Nephron progenitor cell (in vitro differentiated cells): Measurements from ENCODE around the gene PLEKHB1.

Source experiments
- DNase-seq: peaks from one replicate; pipeline ENCODE4 v3.0.0; 2021
- H3K27ac Mint-ChIP-seq: 2 replicates; pipeline ENCODE4 v1.8.0; 2021; ENCODE audit warnings: mild to moderate bottlenecking, moderate library complexity, mixed read lengths
- H3K27me3 Mint-ChIP-seq: 2 replicates; pipeline ENCODE4 v1.8.0; 2021; ENCODE audit warnings: mild to moderate bottlenecking, low read depth, mixed read lengths; ENCODE audit not compliant: poor library complexity
- H3K36me3 Mint-ChIP-seq: 2 replicates; pipeline ENCODE4 v1.8.0; 2021; ENCODE audit warnings: low read depth, mixed read lengths
- H3K4me1 Mint-ChIP-seq: 2 replicates; pipeline ENCODE4 v1.8.0; 2021; ENCODE audit warnings: mixed read lengths
- H3K4me3 Mint-ChIP-seq: 2 replicates; pipeline ENCODE4 v1.8.0; 2021; ENCODE audit warnings: mild to moderate bottlenecking, moderate library complexity, mixed read lengths
- H3K9me3 Mint-ChIP-seq: 2 replicates; pipeline ENCODE4 v1.8.0; 2021; ENCODE audit warnings: mild to moderate bottlenecking, moderate library complexity, mixed read lengths
- TF ChIP-seq, protein P1 (sequence below): fragments of 200-600 bp; sonication (generic); IDR thresholded peaks from 2 replicates; pipeline ENCODE4 v1.5.0; 2021; ENCODE audit warnings: antibody characterized with exemption

Gene PLEKHB1

DNA sequence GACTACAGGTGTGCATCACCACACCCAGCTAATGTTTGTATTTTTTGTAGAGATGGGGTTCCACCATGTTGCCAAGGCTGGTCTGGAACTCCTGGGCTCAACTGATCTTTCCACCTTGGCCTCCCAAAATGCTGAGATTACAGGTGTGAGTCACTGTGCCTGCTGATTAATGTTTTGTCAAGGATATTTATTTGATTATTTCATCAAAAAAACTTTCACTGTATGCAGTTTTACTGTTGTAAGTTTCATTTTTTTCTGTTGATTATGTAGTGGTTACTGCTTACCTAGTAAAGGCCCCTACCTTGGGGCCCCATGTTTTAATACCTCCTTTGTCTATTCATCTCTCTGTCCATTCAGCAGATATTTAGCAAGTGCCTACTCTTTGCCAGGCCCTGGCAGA, 31.8 kb upstream of the PLEKHB1 start:
- TF ChIP-seq, protein P1, sequence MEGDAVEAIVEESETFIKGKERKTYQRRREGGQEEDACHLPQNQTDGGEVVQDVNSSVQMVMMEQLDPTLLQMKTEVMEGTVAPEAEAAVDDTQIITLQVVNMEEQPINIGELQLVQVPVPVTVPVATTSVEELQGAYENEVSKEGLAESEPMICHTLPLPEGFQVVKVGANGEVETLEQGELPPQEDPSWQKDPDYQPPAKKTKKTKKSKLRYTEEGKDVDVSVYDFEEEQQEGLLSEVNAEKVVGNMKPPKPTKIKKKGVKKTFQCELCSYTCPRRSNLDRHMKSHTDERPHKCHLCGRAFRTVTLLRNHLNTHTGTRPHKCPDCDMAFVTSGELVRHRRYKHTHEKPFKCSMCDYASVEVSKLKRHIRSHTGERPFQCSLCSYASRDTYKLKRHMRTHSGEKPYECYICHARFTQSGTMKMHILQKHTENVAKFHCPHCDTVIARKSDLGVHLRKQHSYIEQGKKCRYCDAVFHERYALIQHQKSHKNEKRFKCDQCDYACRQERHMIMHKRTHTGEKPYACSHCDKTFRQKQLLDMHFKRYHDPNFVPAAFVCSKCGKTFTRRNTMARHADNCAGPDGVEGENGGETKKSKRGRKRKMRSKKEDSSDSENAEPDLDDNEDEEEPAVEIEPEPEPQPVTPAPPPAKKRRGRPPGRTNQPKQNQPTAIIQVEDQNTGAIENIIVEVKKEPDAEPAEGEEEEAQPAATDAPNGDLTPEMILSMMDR = no peak

DNA sequence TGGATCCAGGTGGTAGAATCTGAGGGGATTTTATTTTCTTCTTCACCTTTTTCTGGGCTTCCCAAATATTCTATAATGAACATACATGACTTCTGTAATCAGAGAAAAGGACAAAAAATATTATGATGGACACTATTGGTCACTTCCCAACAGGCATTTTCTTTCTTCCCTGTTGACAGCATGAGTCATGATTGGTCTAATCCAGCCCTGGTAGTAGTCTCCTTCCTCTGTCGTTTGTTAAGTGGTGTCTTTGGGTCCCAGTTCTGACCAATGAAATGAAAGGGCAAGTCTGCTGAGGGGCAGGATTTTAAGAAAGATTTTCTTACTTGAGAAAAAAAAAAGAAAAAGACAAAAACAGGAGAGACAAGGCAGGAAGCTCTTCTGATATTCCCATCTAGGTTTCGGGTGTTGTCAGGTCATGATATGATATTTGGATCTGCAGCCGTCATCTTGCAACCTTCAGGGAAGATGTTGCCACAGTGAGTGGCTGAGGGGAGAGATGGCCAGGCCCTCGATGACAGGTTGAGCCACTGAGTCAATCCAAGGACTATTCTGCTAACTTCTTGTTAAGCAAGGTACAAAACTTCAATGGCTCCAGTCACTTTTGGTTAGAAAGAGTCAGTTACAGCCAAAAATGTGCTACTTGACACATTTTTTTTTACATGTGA, 23.3 kb upstream of the PLEKHB1 start:
- TF ChIP-seq, protein P1 = no peak
- Mint-ChIP-seq H3K4me1 (peaks cover 19% of the 10 kb centered on the region), H3K4me3 (no peak overlapping the region), H3K27me3 (peaks cover 25% of the 10 kb centered on the region), H3K36me3 (no peaks in the 10 kb centered on the region), H3K27ac (no peak overlapping the region), H3K9me3 (no peaks in the 10 kb centered on the region)
- DNase-seq = no peak

More for the DNA sequence above, 31.8 kb upstream of the PLEKHB1 start:
- peaks cover 12% of the 10 kb centered on the region for H3K9me3 Mint-ChIP-seq
- H3K4me1 Mint-ChIP-seq = no peaks in the 10 kb centered on the region
- no peaks in the 10 kb centered on the region for H3K36me3 Mint-ChIP-seq
- no peak overlapping the region for H3K27ac Mint-ChIP-seq
- no peak overlapping the region for H3K4me3 Mint-ChIP-seq
- no peak for DNase-seq
- peaks cover 3% of the 10 kb centered on the region for H3K27me3 Mint-ChIP-seq

DNA sequence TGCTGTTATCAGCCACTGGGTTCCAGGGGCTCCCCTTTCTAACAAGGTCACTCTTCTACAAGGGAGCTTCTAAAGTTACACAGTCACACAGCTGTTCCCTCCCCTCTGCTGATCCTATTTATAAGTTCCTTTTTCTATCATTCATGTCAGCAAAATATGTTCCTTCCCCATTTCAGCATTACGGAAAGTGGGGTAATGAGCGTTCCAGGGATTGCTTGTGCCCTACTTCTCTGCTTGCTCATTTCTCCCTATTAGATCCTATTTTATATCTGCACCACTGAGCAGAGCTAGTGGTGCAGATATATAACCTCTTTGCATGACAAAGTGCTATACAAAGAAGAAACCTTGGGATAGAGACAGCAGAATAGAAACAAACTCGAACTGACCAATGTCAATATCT, 22.7 kb upstream of the PLEKHB1 start:
- TF ChIP-seq, protein P1 = no peak
- H3K4me1 Mint-ChIP-seq = peaks cover 26% of the 10 kb centered on the region
- H3K9me3 Mint-ChIP-seq = no peaks in the 10 kb centered on the region
- no peak for DNase-seq
- no peaks in the 10 kb centered on the region for H3K36me3 Mint-ChIP-seq
- peaks cover 25% of the 10 kb centered on the region for H3K27me3 Mint-ChIP-seq
- H3K27ac Mint-ChIP-seq = no peak overlapping the region
- H3K4me3 Mint-ChIP-seq = no peak overlapping the region

DNA sequence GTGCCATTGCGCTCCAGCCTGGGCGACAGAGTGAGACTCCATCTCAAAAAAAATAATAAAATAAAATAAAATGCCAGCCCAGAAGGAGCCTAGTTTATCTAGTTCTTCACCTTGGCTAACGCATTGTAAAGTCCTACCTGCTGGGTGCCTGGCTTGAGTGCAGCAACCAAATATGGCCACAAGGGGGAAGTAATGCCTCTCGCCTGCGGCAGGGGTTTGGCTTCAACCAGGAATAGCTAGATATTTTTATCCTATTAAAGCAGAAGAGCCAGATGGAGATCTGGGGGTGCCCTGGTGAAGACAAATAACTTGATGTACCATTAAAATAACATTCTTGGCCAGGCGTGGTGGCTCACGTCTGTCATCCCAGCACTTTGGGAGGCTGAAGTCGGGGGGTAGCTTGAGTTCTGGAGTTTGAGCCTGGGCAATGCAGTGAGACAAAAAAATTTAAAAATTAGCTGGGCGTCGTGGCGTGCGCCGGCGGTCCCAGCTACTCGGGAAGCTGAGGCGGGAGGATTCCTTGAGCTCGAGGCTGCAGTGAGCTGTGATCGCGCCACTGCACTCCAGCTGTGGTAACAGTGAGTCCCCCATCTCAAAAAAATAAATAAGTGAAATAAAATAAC, 20.6 kb upstream of the PLEKHB1 start:
- TF ChIP-seq, protein P1 = peak; percentile 90
- Mint-ChIP-seq H3K27ac (no peak overlapping the region), H3K27me3 (peaks cover 30% of the 10 kb centered on the region), H3K9me3 (peaks cover 2% of the 10 kb centered on the region), H3K4me3 (no peak overlapping the region), H3K36me3 (no peaks in the 10 kb centered on the region), H3K4me1 (peaks cover 36% of the 10 kb centered on the region)
- peak; percentile 76 for DNase-seq

DNA sequence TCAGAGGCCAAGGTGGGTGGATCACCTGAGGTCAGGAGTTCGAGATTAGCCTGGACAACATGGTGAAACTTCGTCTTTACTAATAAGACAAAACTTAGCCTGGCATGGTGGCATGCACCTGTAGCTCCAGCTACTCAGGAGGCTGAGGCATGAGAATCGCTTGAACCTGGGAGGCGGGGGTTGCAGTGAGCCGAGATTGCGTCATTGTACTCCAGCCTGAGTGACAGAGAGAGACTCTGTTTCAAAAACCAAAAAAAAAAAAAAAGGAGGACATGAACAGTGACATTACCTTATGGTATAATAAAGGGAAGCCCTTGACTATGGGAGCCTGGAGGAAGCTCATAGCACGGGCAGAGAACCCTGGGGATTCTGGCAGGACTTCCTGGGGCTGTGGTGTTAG, 16.5 kb upstream of the PLEKHB1 start:
- H3K4me1 Mint-ChIP-seq = peaks cover 21% of the 10 kb centered on the region
- no peak for DNase-seq
- H3K9me3 Mint-ChIP-seq = peaks cover 25% of the 10 kb centered on the region
- no peak overlapping the region for H3K4me3 Mint-ChIP-seq
- H3K27me3 Mint-ChIP-seq = peaks cover 14% of the 10 kb centered on the region
- TF ChIP-seq, protein P1 = no peak
- H3K27ac Mint-ChIP-seq = no peak overlapping the region
- H3K36me3 Mint-ChIP-seq = peaks cover 8% of the 10 kb centered on the region

DNA sequence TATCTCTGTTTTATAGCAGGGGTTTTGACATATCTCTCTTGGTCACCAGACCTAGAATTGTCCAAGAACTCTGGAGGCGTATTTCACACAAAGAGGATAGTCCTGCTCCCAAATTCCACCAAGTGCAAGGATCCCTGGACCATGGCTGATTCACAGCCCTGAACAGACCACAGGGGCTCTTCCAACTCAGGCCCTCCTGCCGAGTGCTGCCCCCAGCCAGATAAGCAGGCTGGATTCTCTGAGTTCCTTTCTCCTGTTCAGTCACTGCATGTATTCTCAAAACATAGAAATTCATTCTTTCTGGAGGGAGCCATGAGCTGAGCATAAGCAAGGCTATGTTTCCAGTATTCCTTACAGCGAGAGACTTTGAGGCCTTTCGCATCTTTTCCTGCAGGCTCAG, 13.4 kb upstream of the PLEKHB1 start:
- Mint-ChIP-seq H3K9me3 (peaks cover 25% of the 10 kb centered on the region), H3K4me3 (no peak overlapping the region), H3K4me1 (peaks cover 17% of the 10 kb centered on the region), H3K27ac (no peak overlapping the region), H3K27me3 (peaks cover 8% of the 10 kb centered on the region), H3K36me3 (peaks cover 8% of the 10 kb centered on the region)
- no peak for DNase-seq
- TF ChIP-seq, protein P1 = no peak
